ENCODE results near the gene PDE3A.

The PDE3A gene

DNA sequence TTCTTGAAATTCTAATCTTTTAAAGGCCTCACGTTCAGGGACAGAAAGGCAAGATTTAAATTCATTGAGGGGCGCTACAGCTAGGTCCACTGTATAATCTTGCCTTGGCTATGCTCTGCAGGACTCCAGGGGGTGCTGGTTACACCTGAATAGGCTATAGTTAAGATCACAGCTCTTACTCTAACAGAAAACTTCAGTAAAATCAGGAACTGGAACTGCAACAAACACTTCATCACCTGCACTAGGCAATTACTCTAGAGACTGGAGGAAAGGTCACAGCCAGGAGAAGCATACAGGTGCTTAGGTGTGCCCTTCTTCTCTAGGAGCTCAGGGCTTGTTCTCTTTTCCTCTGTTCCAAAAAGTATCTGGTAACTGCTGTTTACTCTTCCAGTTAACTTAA, 347.7 kb downstream of the PDE3A start:
- DNase-seq (ENCODE audit: low read depth in 1 of 2, low spot score in 1 of 2): peak in 1 of 2 experiments; percentile 5
- in situ Hi-C loops (cut with HindIII; ENCODE audit: low pct_unique_long_range_greater_than_20kb, low sequenced_read_pairs): no loop called here
- no peak for TF ChIP-seq JUND (IDR thresholded peaks at IDR 0.05; ENCODE audit: low read depth)

DNA sequence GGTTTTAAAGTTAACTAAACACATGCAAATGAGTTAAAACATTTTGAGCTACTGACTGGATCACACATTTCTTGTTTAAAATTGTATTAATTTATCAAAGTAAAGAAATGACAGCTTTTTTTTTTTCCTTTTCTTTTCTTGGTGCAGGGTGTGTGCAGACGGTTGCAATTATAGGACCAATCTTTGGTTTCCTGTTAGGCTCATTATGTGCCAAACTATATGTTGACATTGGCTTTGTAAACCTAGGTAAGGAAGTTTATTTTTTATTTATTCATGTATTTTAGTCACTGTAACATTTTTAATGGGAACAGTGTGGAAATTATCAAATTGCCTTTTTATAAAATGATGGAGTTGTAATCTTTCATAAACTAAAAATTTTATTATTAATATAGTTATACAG, 348.6 kb downstream of the PDE3A start:
- in situ Hi-C loops (cut with HindIII; ENCODE audit: low pct_unique_long_range_greater_than_20kb, low sequenced_read_pairs): no loop called here
- TF ChIP-seq JUND (IDR thresholded peaks at IDR 0.05; ENCODE audit: low read depth): no peak

DNA sequence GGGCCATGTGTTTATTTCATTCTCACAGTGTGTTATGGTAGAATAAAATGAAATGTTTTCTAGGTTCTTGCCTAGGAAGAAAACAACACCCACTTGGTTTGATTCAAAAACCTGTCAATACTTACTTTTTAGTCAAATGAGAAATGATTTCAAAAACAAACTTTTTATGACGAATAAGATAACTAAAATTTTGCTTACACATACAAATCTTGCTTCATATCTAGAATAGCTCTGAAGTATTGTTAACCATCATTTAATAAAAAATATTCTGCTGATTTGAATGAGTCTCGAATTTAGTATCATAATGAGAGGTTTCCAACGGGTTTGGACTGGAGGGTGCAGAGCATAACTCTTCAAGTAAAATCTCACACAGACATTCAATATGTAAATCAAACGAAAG, 350.0 kb downstream of the PDE3A start:
- DNase-seq (ENCODE audit: low read depth in 1 of 2, low spot score in 1 of 2): no peak
- no peak for TF ChIP-seq JUND (IDR thresholded peaks at IDR 0.05; ENCODE audit: low read depth)
- in situ Hi-C loops (cut with HindIII; ENCODE audit: low pct_unique_long_range_greater_than_20kb, low sequenced_read_pairs): no loop called here

More for the DNA sequence above, 348.6 kb downstream of the PDE3A start:
- DNase-seq (ENCODE audit: low read depth in 1 of 2, low spot score in 1 of 2): no peak

DNA sequence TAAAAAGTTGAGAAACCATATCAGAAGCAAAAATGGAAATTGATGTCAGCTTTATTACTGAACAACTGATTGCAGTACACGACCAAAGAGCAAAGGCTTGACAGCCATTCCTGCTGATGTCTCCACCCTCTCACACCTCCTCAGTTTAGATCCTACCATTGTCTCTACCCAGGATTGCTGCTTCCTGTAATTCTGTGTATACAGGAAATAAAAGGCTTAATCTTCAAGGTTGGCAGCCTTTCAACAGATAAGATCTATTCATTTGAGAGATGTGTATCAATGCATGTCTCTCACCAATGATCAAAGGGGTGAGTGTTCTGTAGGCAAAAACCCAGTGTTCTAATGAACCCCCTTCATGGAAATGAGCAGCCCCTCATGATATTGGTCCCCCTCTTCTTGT, 353.8 kb downstream of the PDE3A start:
- DNase-seq (ENCODE audit: low read depth in 1 of 2, low spot score in 1 of 2): no peak
- in situ Hi-C loops (cut with HindIII; ENCODE audit: low pct_unique_long_range_greater_than_20kb, low sequenced_read_pairs): no loop called here
- TF ChIP-seq JUND (IDR thresholded peaks at IDR 0.05; ENCODE audit: low read depth): no peak

DNA sequence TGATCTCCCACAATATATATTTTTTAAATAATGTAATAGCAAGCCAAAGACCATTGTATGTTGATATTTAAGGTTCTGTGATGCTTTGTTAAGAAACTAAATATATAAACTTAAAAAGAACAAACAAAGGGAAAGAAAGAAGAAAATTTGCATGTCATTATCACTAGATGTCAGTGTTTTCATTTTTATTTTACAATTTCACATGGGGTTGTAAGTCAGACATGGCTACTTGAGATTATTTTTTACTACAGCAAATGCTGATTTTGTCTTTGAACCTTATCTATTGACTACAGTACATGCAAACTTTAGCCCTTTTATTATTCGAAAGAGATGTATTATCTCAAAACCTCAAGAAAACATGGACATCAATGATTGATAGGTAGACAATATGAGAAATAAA, 362.9 kb downstream of the PDE3A start:
- in situ Hi-C loops (cut with HindIII; ENCODE audit: low pct_unique_long_range_greater_than_20kb, low sequenced_read_pairs): no loop called here
- no peak for TF ChIP-seq JUND (IDR thresholded peaks at IDR 0.05; ENCODE audit: low read depth)
- DNase-seq (ENCODE audit: low read depth in 1 of 2, low spot score in 1 of 2): no peak

Data from T47D (cell line).